Kidney epithelial cell (primary cell): ENCODE results near the gene HCFC1. TPM values are rescaled to one million over a fixed set of nuclear protein-coding genes. Genes with fewer than 3 reads are reported as not detected.

ENCODE experiments used
- DNase-seq: peaks from one replicate; pipeline ENCODE4 v3.0.0-alpha.2; 2010; ENCODE audit warnings: low read depth
- H3K27me3 ChIP-seq: 2 replicates; pipeline ENCODE4 v1.6.0; 2011; ENCODE audit warnings: low read length; ENCODE audit not compliant: control insufficient read depth, insufficient read depth
- H3K36me3 ChIP-seq: 2 replicates; pipeline ENCODE4 v1.5.1; 2011; ENCODE audit warnings: low read length; ENCODE audit not compliant: control insufficient read depth, insufficient read depth
- H3K4me3 ChIP-seq: 2 replicates; pipeline ENCODE4 v1.5.1; 2011; ENCODE audit warnings: low read depth, mild to moderate bottlenecking, control low read depth, low read length
- total RNA-seq: library from RNA; depleted of rRNA; stranded (reverse); fragments of >200 nt; gene quantifications from 2 replicates; pipeline ENCODE4 v1.2.3, GENCODE V29; 2015
- TF ChIP-seq, protein P1 (sequence below): IDR thresholded peaks from 2 replicates; pipeline ENCODE4 v1.5.1; 2011; ENCODE audit warnings: mild to moderate bottlenecking, moderate library complexity, low read length, control low read depth, inconsistent platforms; ENCODE audit not compliant: insufficient read depth, poor library complexity, severe bottlenecking

Gene HCFC1
- total RNA-seq, 1 donor from 2014 or later: 56.2 TPM

DNA sequence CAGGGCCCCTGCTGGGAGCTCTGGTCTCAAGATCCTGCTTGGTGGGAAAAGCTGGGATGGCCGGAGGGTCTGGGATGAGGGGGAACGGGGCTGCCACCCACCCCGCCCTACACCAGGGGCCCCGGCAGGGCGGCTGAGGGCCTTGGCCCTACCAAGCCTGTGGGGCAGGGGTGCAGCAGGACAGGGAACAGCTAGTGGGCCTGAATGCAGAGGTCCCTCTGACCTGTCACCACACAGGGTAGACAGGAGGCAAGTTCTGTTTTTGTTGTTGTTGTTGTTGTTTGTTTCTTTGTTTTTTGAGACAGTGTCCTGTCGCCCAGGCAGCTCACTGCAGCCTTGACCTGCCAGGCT, 26.8 kb downstream of the HCFC1 start:
- Histone ChIP-seq H3K36me3 (no peaks in the 10 kb centered on the region), H3K27me3 (no peaks in the 10 kb centered on the region), H3K4me3 (no peak overlapping the region)
- no peak for DNase-seq
- TF ChIP-seq, protein P1, sequence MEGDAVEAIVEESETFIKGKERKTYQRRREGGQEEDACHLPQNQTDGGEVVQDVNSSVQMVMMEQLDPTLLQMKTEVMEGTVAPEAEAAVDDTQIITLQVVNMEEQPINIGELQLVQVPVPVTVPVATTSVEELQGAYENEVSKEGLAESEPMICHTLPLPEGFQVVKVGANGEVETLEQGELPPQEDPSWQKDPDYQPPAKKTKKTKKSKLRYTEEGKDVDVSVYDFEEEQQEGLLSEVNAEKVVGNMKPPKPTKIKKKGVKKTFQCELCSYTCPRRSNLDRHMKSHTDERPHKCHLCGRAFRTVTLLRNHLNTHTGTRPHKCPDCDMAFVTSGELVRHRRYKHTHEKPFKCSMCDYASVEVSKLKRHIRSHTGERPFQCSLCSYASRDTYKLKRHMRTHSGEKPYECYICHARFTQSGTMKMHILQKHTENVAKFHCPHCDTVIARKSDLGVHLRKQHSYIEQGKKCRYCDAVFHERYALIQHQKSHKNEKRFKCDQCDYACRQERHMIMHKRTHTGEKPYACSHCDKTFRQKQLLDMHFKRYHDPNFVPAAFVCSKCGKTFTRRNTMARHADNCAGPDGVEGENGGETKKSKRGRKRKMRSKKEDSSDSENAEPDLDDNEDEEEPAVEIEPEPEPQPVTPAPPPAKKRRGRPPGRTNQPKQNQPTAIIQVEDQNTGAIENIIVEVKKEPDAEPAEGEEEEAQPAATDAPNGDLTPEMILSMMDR: no peak

DNA sequence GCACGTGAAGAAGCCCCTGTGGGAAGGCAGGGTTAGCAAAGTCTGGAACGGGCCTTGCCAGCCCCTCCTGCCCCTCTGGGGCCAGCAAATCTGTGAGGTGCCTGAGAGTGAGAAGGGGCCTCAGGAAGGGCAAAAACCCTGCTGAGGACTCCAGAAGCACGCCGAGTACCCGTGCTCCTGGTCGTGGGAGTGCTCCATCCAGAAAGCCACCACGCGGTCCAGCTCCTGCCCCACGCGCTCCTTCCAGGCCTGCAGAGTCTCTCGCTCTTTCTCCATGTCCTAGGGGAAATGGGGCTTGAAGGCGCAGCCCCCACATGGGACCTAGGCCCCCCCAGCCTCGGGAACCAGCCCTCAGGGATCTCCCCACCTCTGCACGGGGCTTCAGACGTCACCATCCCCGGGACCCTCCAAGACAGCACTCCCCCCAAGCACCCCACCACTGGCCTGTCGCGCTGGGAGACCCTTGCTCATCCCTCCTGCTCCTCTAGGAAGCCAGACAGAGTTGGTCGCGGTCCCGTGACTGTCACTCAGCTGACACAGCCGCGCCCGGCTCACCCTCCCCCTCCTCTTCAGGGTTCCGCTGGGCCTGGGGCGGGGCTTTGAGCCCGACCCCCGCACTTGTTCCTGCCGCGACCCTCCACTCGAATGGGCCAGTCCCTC, 27.3 kb downstream of the HCFC1 start, which contains the start of gene RENBP:
RENBP (minus strand) TSS at position 504 of the 660 bp plus-strand sequence; CDS start at position 471, 33 bp downstream.
- H3K36me3 ChIP-seq: no peaks in the 10 kb centered on the region
- TF ChIP-seq, protein P1: no peak
- H3K4me3 ChIP-seq: peak within 1 kb of the TSS; percentile 20
- no peak for DNase-seq
- no peaks in the 10 kb centered on the region for H3K27me3 ChIP-seq

DNA sequence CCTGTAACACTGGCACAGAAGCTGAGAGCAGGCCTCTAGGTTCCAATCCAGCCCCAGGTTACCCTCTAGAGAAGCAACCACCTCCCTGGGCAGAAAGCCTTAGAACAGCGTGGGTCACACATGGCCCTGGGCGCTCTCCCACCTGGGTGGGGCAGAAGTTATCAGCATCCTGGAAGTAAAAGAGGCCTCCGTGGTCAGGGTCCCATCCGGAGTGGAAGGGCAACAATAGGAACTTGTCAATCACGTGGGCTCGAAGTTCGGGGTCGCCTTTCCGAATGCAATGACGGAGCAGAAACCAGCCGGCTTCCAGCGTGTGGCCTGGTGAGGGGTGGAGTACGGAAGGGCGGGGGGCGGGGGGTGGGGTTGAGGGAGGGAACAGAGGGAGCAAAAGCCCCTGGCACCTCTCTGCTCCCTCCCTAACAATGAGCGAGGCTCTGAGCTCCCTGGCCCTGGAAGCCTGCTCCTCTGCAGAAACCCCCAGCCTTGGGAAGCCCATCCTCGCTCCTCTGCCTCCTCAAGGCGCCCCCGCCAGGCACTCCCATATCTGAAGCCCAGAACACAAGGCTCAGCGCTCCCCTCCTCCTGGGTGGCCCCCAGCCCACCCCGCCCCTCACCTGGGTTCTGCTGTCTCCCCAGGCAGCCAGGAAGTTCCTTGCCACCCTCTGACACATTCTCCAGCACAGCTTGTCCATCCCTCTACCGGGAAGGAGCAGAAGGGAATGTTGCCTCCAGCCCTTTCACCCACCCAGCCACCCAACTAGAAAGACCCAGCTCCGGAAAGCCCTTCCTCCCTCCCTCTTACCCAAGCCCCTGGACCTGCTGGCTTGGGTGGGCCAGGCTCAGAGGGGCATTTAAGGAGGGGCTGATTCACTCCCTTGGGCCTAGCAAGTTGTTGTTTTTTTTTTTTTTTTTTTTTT, 30.0 kb downstream of the HCFC1 start:
- no peaks in the 10 kb centered on the region for H3K36me3 ChIP-seq
- H3K27me3 ChIP-seq: no peaks in the 10 kb centered on the region
- DNase-seq: no peak
- TF ChIP-seq, protein P1: no peak
- H3K4me3 ChIP-seq: no peak overlapping the region

DNA sequence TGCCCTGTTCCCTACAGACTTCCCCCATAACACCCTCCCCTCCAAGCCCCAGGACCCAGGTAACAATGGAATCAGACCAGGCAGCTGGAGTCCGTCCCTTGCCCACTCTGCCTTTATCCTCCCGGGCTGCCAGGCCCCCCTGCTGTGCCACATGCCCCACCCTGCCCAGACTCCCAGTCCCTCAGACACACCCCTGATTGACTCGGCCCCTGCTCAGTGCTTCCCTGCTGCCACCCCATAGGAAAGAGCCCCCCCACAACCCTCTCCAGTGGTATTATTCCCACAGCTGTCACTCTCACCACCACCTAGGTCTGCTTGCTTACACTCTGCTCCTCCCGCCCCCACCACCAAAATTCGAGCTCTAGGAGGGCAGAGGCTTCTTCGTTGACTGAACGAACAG, 32.0 kb downstream of the HCFC1 start:
- no peaks in the 10 kb centered on the region for H3K27me3 ChIP-seq
- no peaks in the 10 kb centered on the region for H3K36me3 ChIP-seq
- TF ChIP-seq, protein P1: no peak
- H3K4me3 ChIP-seq: no peak overlapping the region
- no peak for DNase-seq

DNA sequence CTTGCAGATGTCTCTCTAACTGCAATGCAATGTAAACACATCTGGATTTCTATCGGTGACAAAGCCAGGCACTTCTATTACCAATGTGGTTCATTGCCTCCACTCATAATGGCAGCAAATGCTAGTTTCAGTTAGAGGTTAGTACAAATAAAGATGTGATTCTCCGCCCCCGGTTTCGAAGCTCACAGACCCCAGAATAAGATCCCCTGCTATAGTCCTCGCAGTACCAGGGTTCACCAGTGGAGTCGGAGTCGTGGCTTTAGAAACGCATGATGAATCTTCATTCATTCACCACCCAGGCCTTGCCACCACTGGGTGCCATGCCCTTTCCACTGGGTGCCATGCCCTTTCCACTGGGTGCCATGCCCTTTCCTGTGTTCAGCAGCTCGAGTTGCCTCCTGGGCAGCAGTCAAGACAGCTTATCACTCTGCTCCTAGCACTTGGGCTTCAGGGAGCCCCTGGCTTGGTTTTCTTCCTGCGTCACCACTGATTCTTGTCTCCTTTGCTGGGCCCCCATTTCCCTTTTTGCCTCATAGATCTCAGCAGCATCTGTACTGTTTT, 33.3 kb downstream of the HCFC1 start:
- Histone ChIP-seq H3K4me3 (no peak overlapping the region), H3K27me3 (no peaks in the 10 kb centered on the region), H3K36me3 (no peaks in the 10 kb centered on the region)
- TF ChIP-seq, protein P1: no peak
- DNase-seq: no peak
